Activated CD4-positive, alpha-beta T cell treated with anti-CD3 and anti-CD28 coated beads for 36 hours (primary cell): ENCODE measurements around the gene SLC34A1. TPM values are rescaled to one million over a fixed set of nuclear protein-coding genes. Genes with fewer than 3 reads are reported as not detected.

ENCODE experiments used
- ATAC-seq: fragments of 200-7000 bp; cut with Tn5 transposase; one replicate; pipeline ENCODE4 v1.10.0; 2021; ENCODE audit warnings: mild to moderate bottlenecking, moderate library complexity
- CTCF ChIA-PET: fragments of 350-600 bp; sonication (Branson Sonifier 250); formaldehyde crosslinking; loops from one replicate; lab custom pipeline; 2021; ENCODE audit warnings: antibody characterized with exemption; lab: Charles Lee
- POLR2A ChIA-PET: fragments of 350-600 bp; sonication (Branson Sonifier 250); formaldehyde crosslinking; loops from one replicate; lab custom pipeline; 2021; ENCODE audit warnings: antibody characterized with exemption, inconsistent platforms; lab: Charles Lee
- DNase-seq: peaks from one replicate; pipeline ENCODE4 v3.0.0-alpha.2; 2020
- H3K27ac Mint-ChIP-seq: one replicate; pipeline ENCODE4 v1.8.0; 2021; ENCODE audit warnings: mixed read lengths
- H3K27me3 Mint-ChIP-seq: one replicate; pipeline ENCODE4 v1.8.0; 2021; ENCODE audit warnings: mixed read lengths
- H3K36me3 Mint-ChIP-seq: one replicate; pipeline ENCODE4 v1.8.0; 2021; ENCODE audit warnings: low read depth, mixed read lengths
- H3K4me1 Mint-ChIP-seq: one replicate; pipeline ENCODE4 v1.8.0; 2021; ENCODE audit warnings: mixed read lengths
- H3K4me3 Mint-ChIP-seq: one replicate; pipeline ENCODE4 v1.8.0; 2021; ENCODE audit warnings: mild to moderate bottlenecking, moderate library complexity, mixed read lengths
- H3K9me3 Mint-ChIP-seq: one replicate; pipeline ENCODE4 v1.8.0; 2021; ENCODE audit warnings: low read depth, mixed read lengths
- intact Hi-C, 2 experiments: fragments of 100-400 bp; cut with DNase I in 1 of 2; cut with micrococcal nuclease in 1 of 2; formaldehyde crosslinking; loops; one replicate each; pipeline versions ENCODE4 v1.14.2 to v1.15.1; 2022 to 2024; cut with DNase I, micrococcal nuclease
- total RNA-seq, 2 experiments: library from RNA; stranded (reverse); gene quantifications; one replicate each; pipeline ENCODE4 v1.2.3, GENCODE V29; 2021

Gene SLC34A1
- total RNA-seq, 2 experiments from 2014 or later: 0.14 TPM; not detected in 1

- H3K4me1 Mint-ChIP-seq: peaks cover 70% of the 10 kb centered on the region
- no peaks in the 10 kb centered on the region for H3K9me3 Mint-ChIP-seq
- H3K36me3 Mint-ChIP-seq: peaks cover 69% of the 10 kb centered on the region
- intact Hi-C loops: loop anchor here in 1 of 2 experiments (5.0 kb wide), 1 partner anchor 777 kb away; no protein-coding TSS in a partner anchor
- H3K27ac Mint-ChIP-seq: peak overlapping the region; percentile 94
- ChIA-PET POLR2A (interaction anchor here (1.9 to 4.8 kb wide), 3 partner anchors 10 to 22 kb away, joined by 4 to 85 read pairs (median 28); partner anchors contain the start of gene PRR7), CTCF (interaction anchor here (0.7 to 12.6 kb wide), 11 partner anchors 10 to 111 kb away, joined by 3 to 131 read pairs (median 6); partner anchors contain the start of gene PDLIM7)
- peak; percentile 31 for DNase-seq
- no peaks in the 10 kb centered on the region for H3K27me3 Mint-ChIP-seq
- peak overlapping the region; percentile 88 for H3K4me3 Mint-ChIP-seq
- no peak for ATAC-seq
These were observed 46.1 kb downstream of the SLC34A1 start for GRCh38 chr5:177430140-177430951.

GRCh38 chr5:177430972-177431316 is 46.7 kb downstream of the SLC34A1 start:
- H3K4me1 Mint-ChIP-seq: peaks cover 72% of the 10 kb centered on the region
- H3K27me3 Mint-ChIP-seq: no peaks in the 10 kb centered on the region
- no peak for ATAC-seq
- peak; percentile 40 for DNase-seq
- peak overlapping the region; percentile 88 for H3K4me3 Mint-ChIP-seq
- ChIA-PET CTCF (interaction anchor here (0.9 to 12.6 kb wide), 11 partner anchors 9 to 316 kb away, joined by 3 to 131 read pairs (median 5); partner anchors contain the start of gene PDLIM7), POLR2A (interaction anchor here (1.5 to 4.8 kb wide), 5 partner anchors 9 to 25 kb away, joined by 4 to 85 read pairs (median 7); partner anchors contain the start of gene PRR7)
- no peaks in the 10 kb centered on the region for H3K9me3 Mint-ChIP-seq
- peak overlapping the region; percentile 94 for H3K27ac Mint-ChIP-seq
- intact Hi-C loops: loop anchor here in 1 of 2 experiments (5.0 kb wide), 1 partner anchor 776 kb away; no protein-coding TSS in a partner anchor
- H3K36me3 Mint-ChIP-seq: peaks cover 74% of the 10 kb centered on the region

GRCh38 chr5:177431317-177432142 is 47.3 kb downstream of the SLC34A1 start:
- intact Hi-C loops: loop anchor here in 1 of 2 experiments (5.0 kb wide), 1 partner anchor 776 kb away; no protein-coding TSS in a partner anchor
- DNase-seq (peak; percentile 81), ATAC-seq (peak; percentile 19)
- H3K27ac Mint-ChIP-seq: peak overlapping the region; percentile 94
- no peaks in the 10 kb centered on the region for H3K27me3 Mint-ChIP-seq
- H3K4me1 Mint-ChIP-seq: peaks cover 73% of the 10 kb centered on the region
- H3K9me3 Mint-ChIP-seq: no peaks in the 10 kb centered on the region
- ChIA-PET POLR2A (interaction anchor here (0.7 to 4.8 kb wide), 9 partner anchors 8 to 29 kb away, joined by 3 to 85 read pairs (median 4); partner anchors contain the start of gene PRR7), CTCF (interaction anchor here (0.7 to 12.6 kb wide), 15 partner anchors 8 to 317 kb away, joined by 3 to 131 read pairs (median 3); partner anchors contain the start of gene PDLIM7)
- H3K36me3 Mint-ChIP-seq: peaks cover 76% of the 10 kb centered on the region
- peak overlapping the region; percentile 88 for H3K4me3 Mint-ChIP-seq

- intact Hi-C loops: loop anchor here in 1 of 2 experiments (5.0 kb wide), 1 partner anchor 775 kb away; no protein-coding TSS in a partner anchor
- peak; percentile 83 for DNase-seq
- CTCF ChIA-PET: interaction anchor here (0.7 to 12.6 kb wide), 14 partner anchors 12 to 318 kb away, joined by 3 to 131 read pairs (median 4); partner anchors contain the start of gene PDLIM7
- H3K27me3 Mint-ChIP-seq: no peaks in the 10 kb centered on the region
- peaks cover 81% of the 10 kb centered on the region for H3K36me3 Mint-ChIP-seq
- H3K27ac Mint-ChIP-seq: peak overlapping the region; percentile 94
- peaks cover 79% of the 10 kb centered on the region for H3K4me1 Mint-ChIP-seq
- H3K4me3 Mint-ChIP-seq: peak overlapping the region; percentile 88
- POLR2A ChIA-PET: interaction anchor here (0.7 to 4.8 kb wide), 9 partner anchors 8 to 29 kb away, joined by 3 to 85 read pairs (median 4); partner anchors contain the start of gene PRR7
- peak; percentile 1 for ATAC-seq
- H3K9me3 Mint-ChIP-seq: no peaks in the 10 kb centered on the region
These were observed 48.1 kb downstream of the SLC34A1 start for GRCh38 chr5:177432143-177432838.

GRCh38 chr5:177432839-177433657 is 48.8 kb downstream of the SLC34A1 start:
- POLR2A ChIA-PET: interaction anchor here (2.0 to 4.8 kb wide), 2 partner anchors 14 to 21 kb away, joined by 5 to 85 read pairs; partner anchors contain the start of gene PRR7
- CTCF ChIA-PET: interaction anchor here (0.8 to 12.6 kb wide), 7 partner anchors 11 to 123 kb away, joined by 3 to 131 read pairs (median 6); partner anchors contain the start of gene LMAN2
- intact Hi-C loops: loop anchor here in 1 of 2 experiments (5.0 kb wide), 1 partner anchor 774 kb away; no protein-coding TSS in a partner anchor
- Mint-ChIP-seq H3K27me3 (no peaks in the 10 kb centered on the region), H3K9me3 (no peaks in the 10 kb centered on the region), H3K36me3 (peaks cover 80% of the 10 kb centered on the region), H3K4me1 (peaks cover 85% of the 10 kb centered on the region), H3K4me3 (peak overlapping the region; percentile 36), H3K27ac (peak overlapping the region; percentile 78)
- no peak for ATAC-seq
- peak; percentile 10 for DNase-seq

- Mint-ChIP-seq H3K27ac (peak overlapping the region; percentile 89), H3K9me3 (no peaks in the 10 kb centered on the region), H3K4me3 (peak overlapping the region; percentile 36), H3K4me1 (peaks cover 88% of the 10 kb centered on the region), H3K36me3 (peaks cover 80% of the 10 kb centered on the region), H3K27me3 (no peaks in the 10 kb centered on the region)
- ChIA-PET CTCF (interaction anchor here (0.6 to 12.6 kb wide), 9 partner anchors 8 to 82 kb away, joined by 3 to 131 read pairs (median 4); partner anchors contain the start of gene LMAN2), POLR2A (interaction anchor here (0.5 to 1.5 kb wide), 8 partner anchors 9 to 43 kb away, joined by 3 to 9 read pairs (median 3); no protein-coding TSS in a partner anchor)
- intact Hi-C loops: loop anchor here in 1 of 2 experiments (5.0 kb wide), 1 partner anchor 774 kb away; no protein-coding TSS in a partner anchor
- ATAC-seq (no peak), DNase-seq (peak; percentile 12)
These were observed 49.5 kb downstream of the SLC34A1 start for GRCh38 chr5:177433658-177434217.

- POLR2A ChIA-PET: interaction anchor here (0.5 to 1.5 kb wide), 10 partner anchors 8 to 299 kb away, joined by 3 to 9 read pairs (median 3); partner anchors contain the start of gene GRK6
- DNase-seq: peak; percentile 87
- intact Hi-C loops: loop anchor here in 1 of 2 experiments (5.0 kb wide), 1 partner anchor 773 kb away; no protein-coding TSS in a partner anchor
These were observed 50.2 kb downstream of the SLC34A1 start for GRCh38 chr5:177434437-177434836.

GRCh38 chr5:177434942-177435738 is 50.9 kb downstream of the SLC34A1 start:
- Mint-ChIP-seq H3K27me3 (no peaks in the 10 kb centered on the region), H3K27ac (peak overlapping the region; percentile 89), H3K9me3 (no peaks in the 10 kb centered on the region), H3K4me3 (no peak overlapping the region), H3K36me3 (peaks cover 77% of the 10 kb centered on the region), H3K4me1 (peaks cover 85% of the 10 kb centered on the region)
- ATAC-seq (no peak), DNase-seq (no peak)
- ChIA-PET CTCF (interaction anchor here (0.7 to 12.6 kb wide), 8 partner anchors 9 to 83 kb away, joined by 3 to 131 read pairs (median 4); no protein-coding TSS in a partner anchor), POLR2A (interaction anchor here (0.6 to 1.5 kb wide), 9 partner anchors 8 to 300 kb away, joined by 3 to 9 read pairs (median 3); partner anchors contain the start of gene GRK6)
- intact Hi-C loops: loop anchor here in 1 of 2 experiments (5.0 kb wide), 1 partner anchor 772 kb away; no protein-coding TSS in a partner anchor

More at GRCh38 chr5:177434437-177434836, 50.2 kb downstream of the SLC34A1 start:
- Mint-ChIP-seq H3K27me3 (no peaks in the 10 kb centered on the region), H3K36me3 (peaks cover 77% of the 10 kb centered on the region), H3K4me1 (peaks cover 85% of the 10 kb centered on the region), H3K9me3 (no peaks in the 10 kb centered on the region), H3K4me3 (peak overlapping the region; percentile 52), H3K27ac (peak overlapping the region; percentile 89)
- ATAC-seq: peak; percentile 82
- CTCF ChIA-PET: interaction anchor here (0.6 to 12.6 kb wide), 10 partner anchors 9 to 82 kb away, joined by 3 to 131 read pairs (median 4); no protein-coding TSS in a partner anchor
